H1 (cell line): ENCODE data around the gene SPATA13. TPM values are rescaled to one million over a fixed set of nuclear protein-coding genes. Genes with fewer than 3 reads are reported as not detected.

Experiments
- CEBPB ChIP-seq: IDR thresholded peaks from 2 replicates; pipeline ENCODE4 v1.6.1; 2012; ENCODE audit warnings: low read depth, low read length
- polyA plus RNA-seq, 7 experiments: library from polyadenylated mRNA; depleted of rRNA in 3 of 7; stranded (reverse) in 5 of 7; unstranded in 2 of 7; fragments of >200 nt in 5 of 7; fragments of 200-250 nt in 2 of 7; gene quantifications; 1 replicate in 5 of 7; 2 replicates in 1 of 7; 4 replicates in 1 of 7; pipeline versions ENCODE4 v1.2.1 to v1.2.3, GENCODE V29; 2011 to 2013; ENCODE audit warnings: missing spikeins in 2 of 7, mixed read lengths in 2 of 7
- total RNA-seq: library from RNA; stranded (reverse); fragmentation: NEBNext Ultra II Directional; extraction: Animal tissue kit (Norgen Biotek cat#: 25700); gene quantifications from 2 replicates; pipeline ENCODE4 v1.2.1, GENCODE V29; 2021

SPATA13 gene
- total and polyA plus RNA-seq, 2 of the 8 experiments (the other 6 are each of a cell fraction or from before 2014, with no cell fraction given): 12.6 to 30.9 TPM

DNA sequence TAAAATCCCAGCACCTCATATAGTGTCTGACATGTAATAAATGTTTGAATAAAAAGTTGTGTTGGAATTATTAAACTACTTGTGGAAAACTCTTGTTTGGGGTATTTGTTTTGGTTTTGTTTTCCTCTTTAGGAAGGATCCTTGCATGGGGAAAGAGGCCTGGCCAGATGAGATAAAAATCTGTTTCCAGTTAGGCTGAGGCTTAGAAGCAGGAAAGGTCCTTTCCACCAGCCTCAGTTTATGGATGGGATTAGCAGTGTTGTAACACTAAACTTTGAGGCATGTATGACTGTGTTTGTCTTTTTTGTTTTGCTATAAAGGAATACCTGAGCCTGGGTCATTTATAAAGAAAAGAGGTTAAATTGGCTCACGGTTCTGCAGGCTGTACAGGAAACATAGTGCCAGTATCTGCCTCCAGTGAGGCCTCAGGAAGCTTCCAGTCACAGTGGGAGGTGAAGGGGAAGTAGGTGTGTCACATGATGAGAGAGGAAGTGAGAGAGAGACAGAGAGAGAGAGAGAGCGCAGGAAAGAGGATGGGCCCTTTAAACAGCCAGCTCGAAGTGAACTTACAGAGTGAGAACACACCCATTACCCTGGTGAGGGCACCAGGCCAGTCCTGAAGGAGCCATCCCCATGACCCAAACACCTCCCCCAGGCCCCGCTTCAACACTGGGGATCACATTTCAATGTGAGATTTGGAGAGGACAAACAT lies 21.6 kb downstream of the SPATA13 start (continued):
- no peak for TF ChIP-seq CEBPB
